Left hindlimb (tissue), 1 donor: ENCODE data around the gene COL9A1.

Experiments used
- DNase-seq: peaks from one replicate; pipeline ENCODE4 v3.0.0-alpha.2; 2018

The COL9A1 gene

DNA sequence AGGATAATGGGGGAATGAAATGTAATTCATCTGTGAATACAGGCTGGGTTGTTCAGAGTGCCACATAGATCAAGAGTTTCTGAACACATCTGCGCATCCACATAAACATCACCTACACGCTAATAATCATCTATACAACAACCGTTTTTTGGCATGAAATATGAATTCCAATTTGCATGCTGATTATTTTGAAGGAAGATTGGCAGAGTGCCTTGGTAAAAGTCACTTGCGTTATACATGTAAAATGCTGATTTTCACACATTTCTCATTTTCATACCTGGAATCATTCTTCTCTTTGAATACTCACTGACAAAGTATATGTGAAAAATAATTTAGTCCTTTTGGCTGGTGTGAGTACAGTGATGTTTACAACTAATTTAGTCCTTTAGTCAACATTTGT lies 17.7 kb downstream of the COL9A1 start:
- no peak for DNase-seq

- peak; percentile 45 for DNase-seq
These were observed 19.9 kb downstream of the COL9A1 start for GRCh38 chr6:70282919-70283461.

DNA sequence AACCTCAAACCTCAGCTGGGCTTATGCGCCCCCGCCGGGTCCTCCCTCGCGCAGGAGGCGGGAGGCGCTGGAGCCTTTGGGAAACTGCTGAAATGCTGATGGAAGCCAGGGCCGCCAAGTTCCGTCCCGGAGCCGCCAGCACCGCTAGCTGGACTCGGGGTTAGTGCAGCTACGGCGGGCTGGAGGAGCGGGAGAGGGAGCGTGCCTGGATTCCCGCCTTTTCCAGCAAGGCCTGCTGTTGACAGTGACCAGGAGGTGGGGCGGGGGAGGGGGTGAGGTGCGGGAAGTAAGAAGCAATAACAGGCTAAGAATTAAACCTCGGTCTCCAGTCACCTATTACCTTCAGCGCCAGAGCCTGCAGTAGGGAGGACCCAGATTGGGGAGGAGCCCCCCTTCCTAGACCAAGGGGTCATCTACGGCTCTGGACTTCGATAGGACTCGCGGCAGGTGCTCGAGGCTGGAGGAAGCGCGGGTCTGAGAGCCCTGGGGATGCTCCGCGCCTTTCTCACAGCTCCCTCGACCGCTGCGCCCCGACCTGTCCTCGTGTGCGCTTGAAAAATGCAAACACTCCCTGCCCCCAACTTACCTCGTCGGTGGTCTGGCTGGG lies 20.5 kb downstream of the COL9A1 start:
- peak; percentile 80 for DNase-seq

DNA sequence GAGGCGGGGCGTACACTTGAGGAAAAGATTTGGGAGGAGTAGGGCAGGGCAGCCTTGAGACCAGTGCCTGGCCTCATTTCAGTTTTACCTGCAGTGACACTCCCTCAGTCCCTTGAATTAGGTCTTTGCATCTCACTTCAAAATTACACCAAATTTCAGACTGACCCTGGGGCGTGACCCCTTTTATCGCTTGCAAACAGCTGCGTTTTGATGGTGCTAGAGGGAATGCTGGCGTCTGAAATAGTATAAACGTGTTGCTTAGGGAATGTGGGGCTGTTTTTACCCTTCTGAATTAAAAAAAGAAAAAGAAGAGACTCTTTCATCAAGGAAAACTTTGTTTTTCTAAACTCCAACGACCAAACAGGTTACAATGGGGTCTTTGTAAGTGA lies 21.0 kb downstream of the COL9A1 start:
- no peak for DNase-seq

- peak; percentile 51 for DNase-seq
These were observed 22.5 kb downstream of the COL9A1 start for GRCh38 chr6:70280400-70280853.

GRCh38 chr6:70277470-70277869 lies 25.4 kb downstream of the COL9A1 start:
- DNase-seq, result no peak

GRCh38 chr6:70274338-70274737 lies 28.5 kb downstream of the COL9A1 start:
- DNase-seq, result no peak

DNA sequence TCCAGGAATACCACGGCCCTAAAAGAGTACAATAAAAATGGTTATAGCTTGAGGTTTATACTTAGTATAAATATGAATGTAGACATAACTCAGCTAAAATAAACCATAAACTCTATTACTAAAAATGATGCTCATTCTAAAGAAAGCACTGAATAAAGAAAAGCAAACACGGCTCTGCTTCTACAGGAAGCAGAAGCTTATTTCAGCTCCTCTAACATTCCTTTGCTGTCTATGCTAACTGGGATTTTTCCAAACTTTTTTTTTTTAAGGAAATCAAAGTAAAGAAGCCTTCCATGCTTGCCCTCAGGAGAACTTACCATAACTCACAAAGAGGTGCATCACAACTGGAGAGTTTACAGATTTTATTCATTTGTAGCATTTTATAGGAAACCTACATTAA lies 30.8 kb downstream of the COL9A1 start:
- no peak for DNase-seq

DNA sequence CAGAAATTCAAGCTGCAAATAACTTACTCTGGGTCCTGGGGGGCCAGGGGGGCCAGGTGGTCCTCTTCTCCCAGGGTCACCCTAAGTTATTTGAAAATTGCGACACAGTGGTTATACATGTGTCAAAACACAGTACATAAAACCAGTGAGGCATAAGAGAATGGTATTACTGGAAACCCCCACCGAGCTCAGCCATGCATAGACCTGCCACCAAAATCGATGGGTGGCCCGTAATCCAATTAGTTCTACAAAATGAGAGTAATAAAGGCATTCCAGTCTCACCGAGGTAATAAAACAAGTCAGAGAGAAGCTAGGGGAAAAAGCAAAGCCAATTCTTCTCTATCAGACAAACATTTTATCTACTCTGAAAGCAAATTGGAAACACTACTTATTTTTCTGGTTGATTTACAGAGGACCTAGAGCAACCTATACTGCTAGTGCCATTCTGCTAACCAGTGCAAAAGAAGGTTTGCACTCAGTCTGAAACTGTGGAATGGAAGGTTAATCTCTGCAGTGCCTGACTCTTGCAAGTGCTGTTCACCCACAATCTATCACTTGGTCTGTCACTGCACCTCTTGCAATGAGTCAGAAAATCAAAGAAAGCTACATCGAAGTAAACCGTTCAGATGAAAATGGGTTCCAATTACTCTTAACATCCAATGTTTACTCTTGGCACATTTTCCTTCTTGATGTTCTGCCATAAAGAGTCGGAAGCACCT lies 32.4 kb downstream of the COL9A1 start:
- DNase-seq, result no peak

- DNase-seq, result no peak
These were observed 36.7 kb downstream of the COL9A1 start for GRCh38 chr6:70266142-70266541.

DNA sequence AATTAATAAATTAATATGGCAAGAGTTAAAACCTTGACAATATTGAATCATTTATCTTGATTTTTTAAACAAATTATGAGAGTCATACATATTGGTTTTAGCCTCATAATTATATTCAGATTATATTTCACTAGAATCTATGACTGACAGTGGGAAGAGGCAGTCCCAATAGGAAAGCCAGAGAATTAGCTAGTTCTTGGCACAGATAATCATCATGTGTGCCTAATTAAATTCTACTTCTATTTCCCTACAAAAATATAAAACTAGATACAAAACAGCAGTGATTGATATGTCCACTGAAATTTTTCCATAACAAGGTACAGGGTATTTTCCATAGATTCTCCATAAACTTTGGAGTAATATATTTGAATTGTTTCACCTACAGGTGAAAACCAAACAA lies 38.6 kb downstream of the COL9A1 start:
- no peak for DNase-seq

DNA sequence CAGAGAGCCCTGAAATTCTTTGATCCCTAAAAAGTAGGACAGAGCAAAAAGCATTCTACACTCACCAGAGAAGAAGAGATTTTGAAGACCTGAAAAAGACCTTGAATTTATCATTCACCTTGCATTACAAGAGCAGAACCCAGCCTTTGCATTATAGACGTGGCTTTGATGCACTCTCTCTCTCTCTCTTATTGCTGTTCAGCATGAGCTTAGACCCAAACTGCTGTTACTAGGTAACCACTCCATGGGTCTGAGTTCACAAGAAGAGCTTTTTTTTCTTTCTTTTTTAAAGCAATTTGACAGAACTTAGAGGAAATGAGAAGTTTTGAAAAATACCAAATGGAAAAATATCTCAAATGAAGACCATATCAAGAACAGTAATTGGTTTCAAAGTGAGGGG lies 44.4 kb downstream of the COL9A1 start:
- no peak for DNase-seq

DNA sequence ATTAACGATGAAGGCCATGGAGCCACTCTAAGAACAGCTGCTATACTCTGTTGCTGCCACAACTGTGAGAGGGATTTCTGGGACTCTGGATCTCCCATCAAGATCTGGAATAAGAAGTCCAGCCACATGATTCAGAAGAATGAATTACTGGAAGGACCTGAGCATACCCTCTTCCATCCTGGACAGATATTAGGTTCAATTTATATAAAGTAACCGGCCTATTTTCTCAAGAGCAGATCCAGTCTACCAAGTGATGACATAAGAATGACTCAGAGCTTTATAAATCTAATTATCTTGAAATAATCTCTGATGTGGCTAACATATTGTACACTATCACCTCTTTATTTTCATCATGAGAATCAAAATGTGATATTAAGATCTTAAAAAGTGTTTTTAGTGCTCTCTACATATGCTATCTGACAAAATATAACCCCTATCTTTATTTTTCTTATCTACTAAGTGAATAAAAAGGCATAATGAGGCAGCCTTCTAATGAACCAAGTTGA lies 45.1 kb downstream of the COL9A1 start:
- DNase-seq, result no peak

DNA sequence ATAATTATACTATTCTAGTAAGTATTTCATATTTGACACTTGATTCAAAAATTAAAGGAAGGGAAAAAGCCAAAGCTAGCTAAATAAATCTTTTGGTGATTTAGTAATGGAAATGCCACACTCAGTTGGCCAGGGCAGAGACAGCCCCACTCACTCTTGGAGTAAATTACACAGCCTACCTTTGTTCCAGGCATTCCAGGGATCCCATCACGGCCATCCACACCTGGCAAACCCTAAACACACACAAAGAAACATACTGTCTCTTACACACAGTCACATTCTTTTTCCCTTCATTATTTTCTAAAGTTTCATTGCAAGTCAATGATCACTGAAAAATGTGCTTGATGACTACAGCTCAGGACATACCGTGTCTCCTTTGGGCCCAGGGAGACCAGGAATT lies 48.1 kb downstream of the COL9A1 start:
- DNase-seq, result no peak

DNA sequence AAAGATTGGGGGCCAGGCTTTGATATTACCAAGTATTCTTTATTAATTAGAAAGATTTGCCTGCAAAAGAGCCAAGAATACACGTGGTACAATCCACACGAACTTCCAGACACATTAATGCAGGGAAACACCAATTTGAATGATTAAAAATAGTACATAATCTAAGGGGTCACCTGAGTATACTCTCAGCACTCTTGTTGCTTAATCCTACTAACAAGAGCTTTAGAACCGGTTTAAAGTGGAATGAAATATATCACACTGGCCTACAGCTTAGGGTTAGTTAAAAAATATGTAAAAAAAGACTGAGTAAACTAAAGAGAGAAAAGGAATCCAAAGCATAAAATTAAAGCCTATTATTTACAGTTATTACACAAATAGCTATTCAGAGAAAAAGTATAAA lies 49.0 kb downstream of the COL9A1 start:
- no peak for DNase-seq

DNA sequence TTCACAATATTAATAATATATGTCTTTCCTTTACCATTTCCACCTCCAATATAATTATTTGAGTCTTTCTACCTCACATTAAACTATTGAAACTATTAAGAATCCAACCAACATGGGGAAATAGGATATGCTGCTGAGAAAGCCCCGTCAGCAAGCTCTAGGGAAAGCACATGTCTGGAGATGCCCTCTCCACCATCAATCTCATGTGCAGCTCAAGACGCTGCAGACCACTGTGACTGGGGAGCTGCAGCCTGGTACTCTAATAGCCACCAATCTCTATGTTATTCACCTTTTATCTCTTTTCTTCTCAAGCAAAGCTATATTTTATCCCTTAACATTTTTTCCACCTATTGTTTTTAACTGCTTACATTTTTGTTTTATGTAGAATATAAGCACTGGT lies 50.3 kb downstream of the COL9A1 start:
- DNase-seq, result no peak

GRCh38 chr6:70246118-70246517 lies 56.8 kb downstream of the COL9A1 start:
- DNase-seq, result no peak

DNA sequence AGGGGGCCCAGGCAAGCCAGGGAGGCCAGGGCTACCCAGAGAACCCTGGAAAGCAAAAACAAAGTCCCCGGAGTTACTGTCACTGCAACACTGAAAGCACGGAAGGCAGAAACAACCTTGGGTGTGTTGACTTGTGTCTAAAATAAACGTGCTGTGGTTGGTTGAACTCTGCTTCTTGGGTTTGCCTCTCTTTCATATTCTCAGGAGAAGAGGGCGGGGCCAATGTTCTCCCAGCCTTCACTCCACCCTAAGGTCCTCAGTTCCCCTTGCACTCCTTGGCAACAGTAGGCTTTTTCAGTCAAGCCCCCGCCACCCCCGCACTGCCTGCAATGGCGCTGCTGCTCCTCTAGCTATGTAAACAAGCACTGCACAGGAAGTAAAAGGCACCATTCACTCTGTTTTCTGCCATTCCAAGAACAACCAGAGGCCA lies 60.9 kb downstream of the COL9A1 start:
- DNase-seq, result peak; percentile 61

- DNase-seq, result no peak
These were observed 61.9 kb downstream of the COL9A1 start for GRCh38 chr6:70241031-70241430.

- no peak for DNase-seq
These were observed 66.5 kb downstream of the COL9A1 start for GRCh38 chr6:70236343-70236742.

GRCh38 chr6:70234561-70235236 lies 68.2 kb downstream of the COL9A1 start:
- no peak for DNase-seq

GRCh38 chr6:70231311-70231710 lies 71.6 kb downstream of the COL9A1 start:
- DNase-seq, result no peak

GRCh38 chr6:70225055-70225454 lies 77.8 kb downstream of the COL9A1 start:
- no peak for DNase-seq

DNA sequence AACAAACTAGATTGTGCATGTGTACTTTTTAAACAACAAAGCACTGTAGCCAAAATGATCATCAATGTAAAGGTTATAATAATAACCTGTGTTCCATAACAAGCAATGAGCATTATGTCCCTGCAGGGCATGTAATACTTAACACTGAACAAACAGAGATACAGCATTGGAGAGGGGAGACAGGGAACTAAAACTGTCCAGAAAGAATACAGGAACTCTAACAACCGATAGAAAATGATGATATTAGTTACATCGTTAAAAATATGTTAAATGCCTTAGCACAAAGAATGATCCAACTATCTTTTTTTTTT lies 80.5 kb downstream of the COL9A1 start:
- DNase-seq, result no peak
